ENCODE results near the gene OVAAL.

- TF ChIP-seq EZH2 (IDR thresholded peaks at IDR 0.05; ENCODE audit: insufficient read depth, poor library complexity, severe bottlenecking) (no peak), EZH2phosphoT487 (IDR thresholded peaks at IDR 0.05; ENCODE audit: insufficient read depth, low read depth) (no peak)
These were observed 45.1 kb downstream of the OVAAL start for GRCh38 chr1:180603850-180604226.
